Omental fat pad (tissue), 4 donors: ENCODE results near the gene PLXND1. TPM values are rescaled to one million over a fixed set of nuclear protein-coding genes. Genes with fewer than 3 reads are reported as not detected.

Experiments used
- ATAC-seq: fragments of 150-250 bp; one replicate; pipeline ENCODE4 v1.9.1; 2016; ENCODE audit warnings: mild to moderate bottlenecking, moderate library complexity; ENCODE audit not compliant: low FRiP score
- DNase-seq: peaks from one replicate; pipeline ENCODE4 v3.0.0-alpha.2; 2019; ENCODE audit warnings: low spot score
- CTCF ChIP-seq, 3 donors: fragments of 450-650 bp; IDR thresholded peaks; one replicate each; pipeline ENCODE4 v1.5.1; 2016 to 2017; ENCODE audit warnings: antibody characterized with exemption in 3 of 3, mild to moderate bottlenecking in 3 of 3, moderate library complexity in 2 of 3
- total RNA-seq, 4 donors: library from RNA; depleted of rRNA; stranded (reverse); fragments of >200 nt; gene quantifications; one replicate each; pipeline ENCODE4 v1.1.0, GENCODE V29; 2016

Gene PLXND1
- total RNA-seq, 4 donors from 2014 or later: 82.7 to 364 (median 170) TPM

- no peak for TF ChIP-seq CTCF (IDR thresholded peaks at IDR 0.05)
- ATAC-seq (no peak), DNase-seq (no peak)
Observed at GRCh38 chr3:129617381-129618185, 11.1 kb upstream of the PLXND1 start.

- no peak for TF ChIP-seq CTCF (IDR thresholded peaks at IDR 0.05)
- DNase-seq: no peak
- ATAC-seq: peak; percentile 36
Observed at GRCh38 chr3:129616713-129617112, 10.2 kb upstream of the PLXND1 start.

GRCh38 chr3:129616291-129616690 is 9.8 kb upstream of the PLXND1 start:
- DNase-seq: no peak
- ATAC-seq: no peak
- no peak for TF ChIP-seq CTCF (IDR thresholded peaks at IDR 0.05)

GRCh38 chr3:129615751-129616281 is 9.3 kb upstream of the PLXND1 start:
- TF ChIP-seq CTCF (IDR thresholded peaks at IDR 0.05): no peak
- no peak for ATAC-seq
- DNase-seq: peak; percentile 21

GRCh38 chr3:129614927-129615363 is 8.5 kb upstream of the PLXND1 start:
- DNase-seq (no peak), ATAC-seq (no peak)
- TF ChIP-seq CTCF (IDR thresholded peaks at IDR 0.05): no peak

- no peak for DNase-seq
- no peak for TF ChIP-seq CTCF (IDR thresholded peaks at IDR 0.05)
- no peak for ATAC-seq
Observed at GRCh38 chr3:129614435-129614834, 8.0 kb upstream of the PLXND1 start.

GRCh38 chr3:129613367-129613740 is 6.9 kb upstream of the PLXND1 start:
- DNase-seq: no peak
- ATAC-seq: no peak
- TF ChIP-seq CTCF (IDR thresholded peaks at IDR 0.05): no peak
